ENCODE results near the gene LDLRAP1. TPM values are rescaled to one million over a fixed set of nuclear protein-coding genes. Genes with fewer than 3 reads are reported as not detected.

LDLRAP1 gene
- total and polyA plus RNA-seq, 2 donors (not counting 3 experiments of a cell fraction or from before 2014, with no cell fraction given): 23.1 to 24.7 TPM

- Histone ChIP-seq H3K9me1 (replicated peaks; ENCODE audit: control insufficient read depth, extremely low read depth, insufficient read depth, low read length) (no peaks in the 10 kb centered on the region), H4K20me1 (replicated peaks; ENCODE audit: control insufficient read depth, extremely low read depth, insufficient read depth, low read length) (no peaks in the 10 kb centered on the region), H3K4me3 (replicated peaks in 1 of 3; ENCODE audit: insufficient read depth in 1 of 3, low read depth in 1 of 3, low read length in 3 of 3) (no peak overlapping the region), H3K9me3 (replicated peaks; ENCODE audit: control insufficient read depth, insufficient read depth, low read length) (no peaks in the 10 kb centered on the region), H2AFZ (ENCODE audit: low read depth, low read length) (no peak overlapping the region), H3K36me3 (ENCODE audit: control insufficient read depth in 2 of 2, extremely low read depth in 1 of 2, insufficient read depth in 2 of 2, low read length in 2 of 2) (peaks cover 0 to 7% of the 10 kb centered on the region in 2 experiments), H3K79me2 (ENCODE audit: control insufficient read depth, insufficient read depth, low read length) (no peaks in the 10 kb centered on the region), H3K27ac (ENCODE audit: insufficient read depth, low read depth, low read length) (no peak overlapping the region), H3K27me3 (ENCODE audit: control insufficient read depth in 2 of 2, insufficient read depth in 2 of 2, low read length in 2 of 2) (no peaks in the 10 kb centered on the region), H3K4me1 (ENCODE audit: control insufficient read depth, extremely low read depth, insufficient read depth, low read length) (peaks cover 37% of the 10 kb centered on the region), H3K4me2 (ENCODE audit: insufficient read depth, low read length) (no peak overlapping the region), H3K9ac (replicated peaks; ENCODE audit: extremely low read depth, insufficient read depth, low read length) (no peak overlapping the region)
- intact Hi-C loops (cut with micrococcal nuclease) (no loop called here), dilution Hi-C loops (cut with MboI; ENCODE audit: extremely low pct_ligation_motif_present, low sequenced_read_pairs) (no loop called here)
- POLR2A ChIA-PET: no interaction called here
- DNase-seq (ENCODE audit: low read depth, low spot score) (no peak), FAIRE-seq (no peak)
- no peak for TF ChIP-seq EZH2 (IDR thresholded peaks at IDR 0.05; ENCODE audit: borderline replicate concordance, low read depth, low read length, severe bottlenecking)
- TF ChIP-seq MAX (IDR thresholded peaks at IDR 0.05; ENCODE audit: insufficient read depth, insufficient read length): no peak
- no peak for TF ChIP-seq MYC (IDR thresholded peaks at IDR 0.05; ENCODE audit: low read depth, low read length)
- no peak for TF ChIP-seq FOS (IDR thresholded peaks at IDR 0.05; ENCODE audit: borderline replicate concordance, insufficient read depth, low read length)
- TF ChIP-seq, protein P1, sequence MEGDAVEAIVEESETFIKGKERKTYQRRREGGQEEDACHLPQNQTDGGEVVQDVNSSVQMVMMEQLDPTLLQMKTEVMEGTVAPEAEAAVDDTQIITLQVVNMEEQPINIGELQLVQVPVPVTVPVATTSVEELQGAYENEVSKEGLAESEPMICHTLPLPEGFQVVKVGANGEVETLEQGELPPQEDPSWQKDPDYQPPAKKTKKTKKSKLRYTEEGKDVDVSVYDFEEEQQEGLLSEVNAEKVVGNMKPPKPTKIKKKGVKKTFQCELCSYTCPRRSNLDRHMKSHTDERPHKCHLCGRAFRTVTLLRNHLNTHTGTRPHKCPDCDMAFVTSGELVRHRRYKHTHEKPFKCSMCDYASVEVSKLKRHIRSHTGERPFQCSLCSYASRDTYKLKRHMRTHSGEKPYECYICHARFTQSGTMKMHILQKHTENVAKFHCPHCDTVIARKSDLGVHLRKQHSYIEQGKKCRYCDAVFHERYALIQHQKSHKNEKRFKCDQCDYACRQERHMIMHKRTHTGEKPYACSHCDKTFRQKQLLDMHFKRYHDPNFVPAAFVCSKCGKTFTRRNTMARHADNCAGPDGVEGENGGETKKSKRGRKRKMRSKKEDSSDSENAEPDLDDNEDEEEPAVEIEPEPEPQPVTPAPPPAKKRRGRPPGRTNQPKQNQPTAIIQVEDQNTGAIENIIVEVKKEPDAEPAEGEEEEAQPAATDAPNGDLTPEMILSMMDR (IDR thresholded peaks at IDR 0.05; ENCODE audit: extremely low read depth in 1 of 2, insufficient read depth in 1 of 2, low read depth in 1 of 2, low read length in 2 of 2): no peak
- no peak for TF ChIP-seq POLR2AphosphoS5 (IDR thresholded peaks at IDR 0.05; ENCODE audit: insufficient read depth, low read depth, low read length)
- TF ChIP-seq GATA2 (IDR thresholded peaks at IDR 0.05; ENCODE audit: insufficient read depth, insufficient read length, low read depth, low read length): no peak
- TF ChIP-seq POLR2A (IDR thresholded peaks at IDR 0.05; ENCODE audit: low read depth, low read length): no peak
- TF ChIP-seq JUN (IDR thresholded peaks at IDR 0.05; ENCODE audit: borderline replicate concordance, insufficient read depth, insufficient read length, low read depth): no peak
- no TSS peak for BruUV-seq (replicated peaks)
- CTCF ChIA-PET: interaction anchor here (1.0 kb wide), 1 partner anchor 10 kb away, joined by 3 read pairs; no protein-coding TSS in a partner anchor
These were observed 19.5 kb downstream of the LDLRAP1 start for GRCh38 chr1:25562928-25563283.

Measured in endothelial cell of umbilical vein (primary cell).